ENCODE data around the gene CHD3.

GRCh38 chr17:7859028-7859427 lies 29.6 kb upstream of the CHD3 start:
- TF ChIP-seq CTCF (IDR thresholded peaks at IDR 0.05) (no peak), EP300 (IDR thresholded peaks at IDR 0.05) (no peak)

Measured in tibial nerve (tissue), 4 donors.